Kasumi-1 (cell line): ENCODE data around the gene NR6A1.
A peak's percentile ranks its signal among the peaks of the same experiment; 100 is the strongest.

Experiments
- DNase-seq, 2 experiments: peaks; one replicate each; lab custom pipeline; 2025; lab: John Stamatoyannopoulos, UW

Gene NR6A1

GRCh38 chr9:124574534-124575375 is 196.4 kb downstream of the NR6A1 start:
- no peak for DNase-seq

- DNase-seq, result no peak
Measured at GRCh38 chr9:124570942-124571666, 200.0 kb downstream of the NR6A1 start.

- no peak for DNase-seq
Measured at GRCh38 chr9:124569942-124570341, 201.2 kb downstream of the NR6A1 start.

- DNase-seq, result no peak
Measured at GRCh38 chr9:124567362-124567761, 203.7 kb downstream of the NR6A1 start.

- no peak for DNase-seq
Measured at GRCh38 chr9:124562328-124562727, 208.8 kb downstream of the NR6A1 start.

- no peak for DNase-seq
Measured at GRCh38 chr9:124559871-124560270, 211.2 kb downstream of the NR6A1 start.

GRCh38 chr9:124558777-124559470 is 212.2 kb downstream of the NR6A1 start:
- DNase-seq, result no peak

- no peak for DNase-seq
Measured at GRCh38 chr9:124557895-124558294, 213.2 kb downstream of the NR6A1 start.

- DNase-seq, result no peak
Measured at GRCh38 chr9:124555043-124555442, 216.1 kb downstream of the NR6A1 start.

- DNase-seq, result no peak
Measured at GRCh38 chr9:124553738-124554137, 217.4 kb downstream of the NR6A1 start.

- DNase-seq, result no peak
Measured at GRCh38 chr9:124552273-124552605, 218.9 kb downstream of the NR6A1 start.

- peak; percentile 84 to 90 for DNase-seq
Measured at GRCh38 chr9:124551472-124552272, 219.4 kb downstream of the NR6A1 start.

GRCh38 chr9:124550072-124550471 is 221.0 kb downstream of the NR6A1 start:
- DNase-seq, result no peak

- DNase-seq, result peak; percentile 41 to 49
Measured at GRCh38 chr9:124549016-124549415, 222.1 kb downstream of the NR6A1 start.

GRCh38 chr9:124544535-124544934 is 226.6 kb downstream of the NR6A1 start:
- no peak for DNase-seq

GRCh38 chr9:124541824-124542223 is 229.3 kb downstream of the NR6A1 start:
- DNase-seq, result peak; percentile 10 to 20

- no peak for DNase-seq
Measured at GRCh38 chr9:124537926-124538325, 233.2 kb downstream of the NR6A1 start.

GRCh38 chr9:124535846-124536245 is 235.3 kb downstream of the NR6A1 start:
- no peak for DNase-seq

- DNase-seq, result no peak
Measured at GRCh38 chr9:124532897-124533296, 238.2 kb downstream of the NR6A1 start.

- DNase-seq, result no peak
Measured at GRCh38 chr9:124531115-124531514, 240.0 kb downstream of the NR6A1 start.

- no peak for DNase-seq
Measured at GRCh38 chr9:124530246-124530645, 240.9 kb downstream of the NR6A1 start.

- DNase-seq, result no peak
Measured at GRCh38 chr9:124527781-124528180, 243.3 kb downstream of the NR6A1 start.
